Measurements from ENCODE around the gene ZNF805.
"Not testable (repeated sequence)": the region's sequence is repeated elsewhere in the genome, so short reads cannot be mapped to it uniquely, and the experiment has no call there.

Gene ZNF805

GRCh38 chr19:57233207-57233606 is 7.2 kb upstream of the ZNF805 start:
- Histone ChIP-seq H3K79me2 (ENCODE audit: control insufficient read depth, insufficient read depth, low read length, unreplicated experiment) (no peaks in the 10 kb centered on the region), H3K4me3 (ENCODE audit: low read depth, low read length) (no peak overlapping the region), H3K36me3 (ENCODE audit: insufficient read depth, low read length) (no peaks in the 10 kb centered on the region), H3K27me3 (ENCODE audit: insufficient read depth, low read length) (no peaks in the 10 kb centered on the region), H3K4me1 (ENCODE audit: control insufficient read depth, insufficient read depth, low read length, unreplicated experiment) (no peaks in the 10 kb centered on the region), H3K27ac (ENCODE audit: low read depth, low read length) (no peak overlapping the region), H2AFZ (ENCODE audit: low read length, unreplicated experiment) (no peak overlapping the region)

GRCh38 chr19:57239982-57240310 is 486 bp upstream of the ZNF805 start:
- Histone ChIP-seq H3K4me3 (ENCODE audit: low read depth, low read length) (peak overlapping the region; percentile 87), H3K36me3 (ENCODE audit: insufficient read depth, low read length) (no peaks in the 10 kb centered on the region), H3K4me1 (ENCODE audit: control insufficient read depth, insufficient read depth, low read length, unreplicated experiment) (peaks cover 8% of the 10 kb centered on the region), H3K27ac (ENCODE audit: low read depth, low read length) (no peak overlapping the region), H3K79me2 (ENCODE audit: control insufficient read depth, insufficient read depth, low read length, unreplicated experiment) (peaks cover 34% of the 10 kb centered on the region), H3K27me3 (ENCODE audit: insufficient read depth, low read length) (no peaks in the 10 kb centered on the region), H2AFZ (ENCODE audit: low read length, unreplicated experiment) (peak overlapping the region; percentile 87)

- Histone ChIP-seq H3K4me3 (ENCODE audit: low read depth, low read length) (peak overlapping the region; percentile 87), H3K27me3 (ENCODE audit: insufficient read depth, low read length) (no peaks in the 10 kb centered on the region), H2AFZ (ENCODE audit: low read length, unreplicated experiment) (peak overlapping the region; percentile 32), H3K4me1 (ENCODE audit: control insufficient read depth, insufficient read depth, low read length, unreplicated experiment) (peaks cover 8% of the 10 kb centered on the region), H3K36me3 (ENCODE audit: insufficient read depth, low read length) (no peaks in the 10 kb centered on the region), H3K79me2 (ENCODE audit: control insufficient read depth, insufficient read depth, low read length, unreplicated experiment) (peaks cover 37% of the 10 kb centered on the region), H3K27ac (ENCODE audit: low read depth, low read length) (peak overlapping the region; percentile 50; the same call in 1 of the 2 replicates)
Measured at GRCh38 chr19:57241176-57241575, 744 bp downstream of the ZNF805 start.

GRCh38 chr19:57242821-57243220 is 2.4 kb downstream of the ZNF805 start:
- H2AFZ ChIP-seq (ENCODE audit: low read length, unreplicated experiment), result no peak overlapping the region
- H3K27ac ChIP-seq (ENCODE audit: low read depth, low read length), result no peak overlapping the region
- no peak overlapping the region for H3K4me3 ChIP-seq (ENCODE audit: low read depth, low read length)
- H3K36me3 ChIP-seq (ENCODE audit: insufficient read depth, low read length), result no peaks in the 10 kb centered on the region
- peaks cover 8% of the 10 kb centered on the region for H3K4me1 ChIP-seq (ENCODE audit: control insufficient read depth, insufficient read depth, low read length, unreplicated experiment)
- no peaks in the 10 kb centered on the region for H3K27me3 ChIP-seq (ENCODE audit: insufficient read depth, low read length)
- H3K79me2 ChIP-seq (ENCODE audit: control insufficient read depth, insufficient read depth, low read length, unreplicated experiment), result peaks cover 37% of the 10 kb centered on the region

DNA sequence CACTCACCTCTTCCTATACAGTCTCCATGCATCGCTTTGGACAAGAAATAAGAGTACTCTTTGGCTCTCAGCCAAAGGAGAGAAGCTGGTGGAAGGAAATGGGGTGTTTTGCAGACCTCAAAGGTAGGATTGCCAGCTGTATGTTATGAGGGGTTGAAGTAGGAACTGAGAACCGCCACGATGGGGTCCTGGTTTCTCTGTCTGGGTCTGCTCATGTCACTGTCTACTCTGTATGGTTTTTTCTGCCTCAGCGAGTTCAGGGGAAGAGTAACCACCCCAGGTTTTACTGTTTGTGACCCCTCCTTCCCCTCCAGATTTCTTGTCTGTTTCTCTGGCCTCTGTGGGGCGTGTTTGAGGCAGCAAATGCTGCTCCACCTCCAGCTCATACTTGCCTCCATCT is 4.1 kb downstream of the ZNF805 start:
- Histone ChIP-seq H3K4me3 (ENCODE audit: low read depth, low read length) (no peak overlapping the region), H3K4me1 (ENCODE audit: control insufficient read depth, insufficient read depth, low read length, unreplicated experiment) (peaks cover 13% of the 10 kb centered on the region), H3K27ac (ENCODE audit: low read depth, low read length) (no peak overlapping the region), H3K27me3 (ENCODE audit: insufficient read depth, low read length) (no peaks in the 10 kb centered on the region), H3K79me2 (ENCODE audit: control insufficient read depth, insufficient read depth, low read length, unreplicated experiment) (peaks cover 37% of the 10 kb centered on the region), H3K36me3 (ENCODE audit: insufficient read depth, low read length) (no peaks in the 10 kb centered on the region), H2AFZ (ENCODE audit: low read length, unreplicated experiment) (no peak overlapping the region)

GRCh38 chr19:57245066-57245465 is 4.6 kb downstream of the ZNF805 start:
- peaks cover 37% of the 10 kb centered on the region for H3K79me2 ChIP-seq (ENCODE audit: control insufficient read depth, insufficient read depth, low read length, unreplicated experiment)
- no peak overlapping the region for H3K27ac ChIP-seq (ENCODE audit: low read depth, low read length)
- H3K4me1 ChIP-seq (ENCODE audit: control insufficient read depth, insufficient read depth, low read length, unreplicated experiment), result peaks cover 13% of the 10 kb centered on the region
- H3K36me3 ChIP-seq (ENCODE audit: insufficient read depth, low read length), result no peaks in the 10 kb centered on the region
- H2AFZ ChIP-seq (ENCODE audit: low read length, unreplicated experiment), result no peak overlapping the region
- no peak overlapping the region for H3K4me3 ChIP-seq (ENCODE audit: low read depth, low read length)
- no peaks in the 10 kb centered on the region for H3K27me3 ChIP-seq (ENCODE audit: insufficient read depth, low read length)

DNA sequence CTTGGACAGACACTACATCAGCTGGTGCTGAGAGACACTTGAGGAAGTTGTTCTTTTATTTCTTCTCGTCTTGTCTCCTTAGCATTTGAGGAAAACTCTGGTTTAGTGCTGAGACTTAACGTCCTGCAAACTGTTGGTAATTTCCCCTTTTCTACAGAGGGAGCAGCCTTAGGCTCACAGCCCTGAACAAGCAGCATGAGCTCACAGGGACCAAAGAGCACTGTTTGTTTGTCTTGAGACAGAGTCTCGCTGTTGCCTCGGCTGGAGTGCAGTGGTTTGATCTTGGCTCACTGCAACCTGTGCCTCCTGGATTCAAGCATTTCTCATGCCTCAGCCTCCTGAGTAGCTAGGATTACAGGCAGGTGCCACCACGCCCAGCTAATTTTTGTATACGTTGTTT is 5.5 kb downstream of the ZNF805 start:
- Histone ChIP-seq H3K27ac (ENCODE audit: low read depth, low read length) (no peak overlapping the region), H3K27me3 (ENCODE audit: insufficient read depth, low read length) (no peaks in the 10 kb centered on the region), H3K4me3 (ENCODE audit: low read depth, low read length) (no peak overlapping the region), H3K79me2 (ENCODE audit: control insufficient read depth, insufficient read depth, low read length, unreplicated experiment) (peaks cover 32% of the 10 kb centered on the region), H3K4me1 (ENCODE audit: control insufficient read depth, insufficient read depth, low read length, unreplicated experiment) (peaks cover 13% of the 10 kb centered on the region), H2AFZ (ENCODE audit: low read length, unreplicated experiment) (no peak overlapping the region), H3K36me3 (ENCODE audit: insufficient read depth, low read length) (peaks cover 5% of the 10 kb centered on the region; the same call in 1 of the 2 replicates)

- H3K4me3 ChIP-seq (ENCODE audit: low read depth, low read length), result no peak overlapping the region
- peak overlapping the region; percentile 34; the same call in 1 of the 2 replicates for H3K27ac ChIP-seq (ENCODE audit: low read depth, low read length)
- no peaks in the 10 kb centered on the region for H3K27me3 ChIP-seq (ENCODE audit: insufficient read depth, low read length)
- peaks cover 28% of the 10 kb centered on the region for H3K36me3 ChIP-seq (ENCODE audit: insufficient read depth, low read length)
- H2AFZ ChIP-seq (ENCODE audit: low read length, unreplicated experiment), result no peak overlapping the region
- H3K4me1 ChIP-seq (ENCODE audit: control insufficient read depth, insufficient read depth, low read length, unreplicated experiment), result peaks cover 5% of the 10 kb centered on the region
- peaks cover 5% of the 10 kb centered on the region for H3K79me2 ChIP-seq (ENCODE audit: control insufficient read depth, insufficient read depth, low read length, unreplicated experiment)
Measured at GRCh38 chr19:57248646-57249045, 8.2 kb downstream of the ZNF805 start.

DNA sequence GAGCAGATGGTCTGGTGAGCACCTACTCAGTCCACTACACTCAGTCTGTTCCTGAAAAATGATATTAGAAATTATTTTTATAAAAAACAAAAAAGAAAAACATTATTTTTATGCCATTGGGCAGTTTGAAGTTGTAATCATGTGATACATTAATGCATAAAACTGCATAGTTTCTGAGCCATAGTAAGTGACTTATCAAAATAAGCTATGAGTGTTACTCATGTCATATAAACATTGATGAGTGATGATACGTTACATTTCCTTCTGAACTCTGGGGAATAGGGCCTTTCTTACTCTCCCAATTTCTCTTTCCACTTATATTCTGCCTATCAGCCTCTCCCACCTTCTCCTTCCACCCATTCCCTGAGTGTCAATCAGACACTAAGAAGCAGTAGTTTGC is 8.9 kb downstream of the ZNF805 start:
- peaks cover 4% of the 10 kb centered on the region for H3K79me2 ChIP-seq (ENCODE audit: control insufficient read depth, insufficient read depth, low read length, unreplicated experiment)
- H3K36me3 ChIP-seq (ENCODE audit: insufficient read depth, low read length), result peaks cover 28% of the 10 kb centered on the region
- H3K27ac ChIP-seq (ENCODE audit: low read depth, low read length), result no peak overlapping the region; the same call in 1 of the 2 replicates

DNA sequence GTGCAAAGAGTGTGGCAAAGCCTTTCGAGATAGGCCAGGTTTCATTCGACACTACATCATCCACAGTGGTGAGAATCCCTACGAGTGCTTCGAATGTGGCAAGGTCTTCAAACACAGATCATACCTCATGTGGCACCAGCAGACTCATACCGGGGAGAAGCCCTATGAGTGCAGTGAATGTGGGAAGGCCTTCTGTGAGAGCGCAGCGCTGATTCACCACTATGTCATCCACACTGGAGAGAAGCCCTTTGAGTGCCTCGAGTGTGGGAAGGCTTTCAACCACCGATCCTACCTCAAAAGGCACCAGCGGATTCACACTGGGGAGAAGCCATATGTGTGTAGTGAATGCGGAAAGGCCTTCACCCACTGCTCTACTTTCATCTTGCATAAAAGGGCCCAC is 13.3 kb downstream of the ZNF805 start:
- H3K79me2 ChIP-seq (ENCODE audit: control insufficient read depth, insufficient read depth, low read length, unreplicated experiment); H3K4me1 ChIP-seq (ENCODE audit: control insufficient read depth, insufficient read depth, low read length, unreplicated experiment); H3K4me3 ChIP-seq (ENCODE audit: low read depth, low read length): not testable (repeated sequence)

More for the DNA sequence above, 8.9 kb downstream of the ZNF805 start:
- no peak overlapping the region for H3K4me3 ChIP-seq (ENCODE audit: low read depth, low read length)
- H3K4me1 ChIP-seq (ENCODE audit: control insufficient read depth, insufficient read depth, low read length, unreplicated experiment), result peaks cover 5% of the 10 kb centered on the region
- H2AFZ ChIP-seq (ENCODE audit: low read length, unreplicated experiment), result no peak overlapping the region
- no peaks in the 10 kb centered on the region for H3K27me3 ChIP-seq (ENCODE audit: insufficient read depth, low read length)

DNA sequence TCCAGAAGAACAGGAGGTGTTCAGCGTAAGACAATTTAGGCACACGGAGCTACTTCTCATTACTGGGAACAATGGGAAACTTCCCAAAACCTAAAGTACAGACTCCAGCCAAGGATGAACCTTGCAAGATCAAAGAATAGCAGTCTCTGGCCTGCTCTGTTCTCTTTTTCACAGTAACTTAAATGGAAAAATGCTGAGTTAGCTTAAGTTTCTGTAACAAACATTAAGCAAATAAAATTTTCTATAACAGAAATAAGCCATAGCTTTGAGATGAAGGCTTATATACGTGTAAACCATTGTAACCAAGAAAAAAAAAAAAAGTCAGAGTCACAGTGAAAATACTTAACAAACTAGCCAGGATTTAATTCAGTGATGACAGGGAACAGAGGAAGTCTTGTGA is 21.6 kb downstream of the ZNF805 start:
- H2AFZ ChIP-seq (ENCODE audit: low read length, unreplicated experiment), result no peak overlapping the region
- H3K27me3 ChIP-seq (ENCODE audit: insufficient read depth, low read length), result no peaks in the 10 kb centered on the region
- H3K79me2 ChIP-seq (ENCODE audit: control insufficient read depth, insufficient read depth, low read length, unreplicated experiment), result no peaks in the 10 kb centered on the region
- H3K4me1 ChIP-seq (ENCODE audit: control insufficient read depth, insufficient read depth, low read length, unreplicated experiment), result no peaks in the 10 kb centered on the region
- H3K4me3 ChIP-seq (ENCODE audit: low read depth, low read length), result no peak overlapping the region
- H3K36me3 ChIP-seq (ENCODE audit: insufficient read depth, low read length), result no peaks in the 10 kb centered on the region; the same call in 1 of the 2 replicates
- no peak overlapping the region for H3K27ac ChIP-seq (ENCODE audit: low read depth, low read length)

More for the DNA sequence above, 13.3 kb downstream of the ZNF805 start:
- H3K27me3 ChIP-seq (ENCODE audit: insufficient read depth, low read length); H2AFZ ChIP-seq (ENCODE audit: low read length, unreplicated experiment); H3K27ac ChIP-seq (ENCODE audit: low read depth, low read length): not testable (repeated sequence)
- H3K36me3 ChIP-seq (ENCODE audit: insufficient read depth, low read length), result peaks cover 31% of the 10 kb centered on the region

Data from ACC112 (cell line).